Measurements from ENCODE around the gene PDIA6. TPM values are rescaled to one million over a fixed set of nuclear protein-coding genes. Genes with fewer than 3 reads are reported as not detected.
A peak's percentile ranks its signal among the peaks of the same experiment; 100 is the strongest.

PDIA6 gene
- total and polyA plus RNA-seq, 4 donors = 164 to 222 (median 168) TPM

- Histone ChIP-seq H3K4me3 (ENCODE audit: low read depth, low read length) (no peak overlapping the region), H3K4me1 (ENCODE audit: control insufficient read depth, insufficient read depth, low read length) (peaks cover 18% of the 10 kb centered on the region), H3K27ac (ENCODE audit: low read depth, low read length) (no peak overlapping the region), H3K9me3 (ENCODE audit: control insufficient read depth, insufficient read depth, low read length) (peaks cover 4% of the 10 kb centered on the region), H3K36me3 (ENCODE audit: control insufficient read depth, insufficient read depth, low read length) (no peaks in the 10 kb centered on the region), H3K27me3 (ENCODE audit: control insufficient read depth, insufficient read depth, low read length) (no peaks in the 10 kb centered on the region)
- DNase-seq (ENCODE audit: low read depth in 4 of 6, low spot score in 6 of 6) = no peak
- 82% methylated on average over 8 of the region's 13 CpGs for WGBS (ENCODE audit: insufficient coverage)
Measured at GRCh38 chr2:10846110-10846861, 33.7 kb upstream of the PDIA6 start.

GRCh38 chr2:10845640-10846039, 33.1 kb upstream of the PDIA6 start:
- Histone ChIP-seq H3K36me3 (ENCODE audit: control insufficient read depth, insufficient read depth, low read length) (no peaks in the 10 kb centered on the region), H3K27ac (ENCODE audit: low read depth, low read length) (no peak overlapping the region), H3K4me3 (ENCODE audit: low read depth, low read length) (no peak overlapping the region), H3K27me3 (ENCODE audit: control insufficient read depth, insufficient read depth, low read length) (no peaks in the 10 kb centered on the region), H3K4me1 (ENCODE audit: control insufficient read depth, insufficient read depth, low read length) (peaks cover 18% of the 10 kb centered on the region), H3K9me3 (ENCODE audit: control insufficient read depth, insufficient read depth, low read length) (peaks cover 8% of the 10 kb centered on the region)
- WGBS (ENCODE audit: insufficient coverage) = 90% methylated on average over 4 of the region's 4 CpGs
- DNase-seq (ENCODE audit: low read depth in 4 of 6, low spot score in 6 of 6) = no peak

DNA sequence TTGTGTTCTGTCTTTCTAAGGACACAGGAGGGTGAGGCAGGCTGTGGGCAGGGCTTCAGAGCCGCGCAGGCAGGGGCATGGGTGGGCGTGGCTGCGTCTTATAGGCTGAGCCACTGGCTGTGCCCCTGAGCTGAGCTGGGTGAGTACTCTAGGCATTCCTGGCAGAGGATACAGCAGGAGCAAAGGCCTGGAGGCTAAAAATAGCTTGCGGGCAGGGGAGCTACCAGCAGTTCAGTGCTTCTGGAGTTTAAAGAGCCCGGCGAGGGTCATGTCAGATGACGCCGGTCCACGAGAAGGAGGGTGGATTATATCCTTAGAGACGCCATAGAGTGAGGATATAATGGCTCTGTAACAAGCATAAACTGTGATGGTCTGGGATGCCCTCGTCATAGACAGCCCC, 31.5 kb upstream of the PDIA6 start:
- Histone ChIP-seq H3K9me3 (ENCODE audit: control insufficient read depth, insufficient read depth, low read length) (peaks cover 8% of the 10 kb centered on the region), H3K27me3 (ENCODE audit: control insufficient read depth, insufficient read depth, low read length) (no peaks in the 10 kb centered on the region), H3K36me3 (ENCODE audit: control insufficient read depth, insufficient read depth, low read length) (no peaks in the 10 kb centered on the region), H3K4me3 (ENCODE audit: low read depth, low read length) (no peak overlapping the region), H3K4me1 (ENCODE audit: control insufficient read depth, insufficient read depth, low read length) (peaks cover 18% of the 10 kb centered on the region), H3K27ac (ENCODE audit: low read depth, low read length) (no peak overlapping the region)
- peak in 2 of 6 donors; percentile 56 to 72 for DNase-seq (ENCODE audit: low read depth in 4 of 6, low spot score in 6 of 6)
- 12% methylated on average over 11 of the region's 12 CpGs for WGBS (ENCODE audit: insufficient coverage)

DNA sequence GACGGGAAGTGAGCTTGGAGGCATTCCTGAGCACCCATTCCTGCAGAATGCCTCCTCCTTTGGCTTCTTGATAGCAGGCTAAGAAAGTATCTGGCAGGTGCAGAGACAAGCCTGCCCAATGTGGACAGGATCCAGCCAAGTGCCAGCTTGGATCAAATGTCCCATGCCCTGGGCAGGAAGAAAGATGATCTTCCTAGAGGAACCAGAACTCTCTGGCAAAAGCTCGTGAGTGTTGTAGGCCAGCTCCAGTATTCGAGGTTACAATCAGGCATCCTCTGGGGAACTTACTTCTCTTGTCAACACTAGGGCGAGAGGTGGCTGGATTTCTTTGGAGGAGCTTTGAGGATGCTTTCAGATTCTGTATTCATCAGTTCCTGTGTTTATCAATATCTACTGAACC, 29.9 kb upstream of the PDIA6 start:
- 100% methylated on average over 1 of the region's 4 CpGs for WGBS (ENCODE audit: insufficient coverage)
- no peak for DNase-seq (ENCODE audit: low read depth in 4 of 6, low spot score in 6 of 6)
- Histone ChIP-seq H3K4me1 (ENCODE audit: control insufficient read depth, insufficient read depth, low read length) (peaks cover 17% of the 10 kb centered on the region), H3K27me3 (ENCODE audit: control insufficient read depth, insufficient read depth, low read length) (no peaks in the 10 kb centered on the region), H3K4me3 (ENCODE audit: low read depth, low read length) (no peak overlapping the region), H3K27ac (ENCODE audit: low read depth, low read length) (no peak overlapping the region), H3K36me3 (ENCODE audit: control insufficient read depth, insufficient read depth, low read length) (no peaks in the 10 kb centered on the region), H3K9me3 (ENCODE audit: control insufficient read depth, insufficient read depth, low read length) (peaks cover 8% of the 10 kb centered on the region)

- no peak overlapping the region for H3K4me3 ChIP-seq (ENCODE audit: low read depth, low read length)
- DNase-seq (ENCODE audit: low read depth in 4 of 6, low spot score in 6 of 6) = no peak
- no peak overlapping the region for H3K27ac ChIP-seq (ENCODE audit: low read depth, low read length)
- no peaks in the 10 kb centered on the region for H3K27me3 ChIP-seq (ENCODE audit: control insufficient read depth, insufficient read depth, low read length)
- H3K36me3 ChIP-seq (ENCODE audit: control insufficient read depth, insufficient read depth, low read length) = no peaks in the 10 kb centered on the region
- 54% methylated on average over 3 of the region's 3 CpGs for WGBS (ENCODE audit: insufficient coverage)
- peaks cover 8% of the 10 kb centered on the region for H3K9me3 ChIP-seq (ENCODE audit: control insufficient read depth, insufficient read depth, low read length)
- H3K4me1 ChIP-seq (ENCODE audit: control insufficient read depth, insufficient read depth, low read length) = peaks cover 20% of the 10 kb centered on the region
Measured at GRCh38 chr2:10841547-10842219, 29.1 kb upstream of the PDIA6 start.

- Histone ChIP-seq H3K9me3 (ENCODE audit: control insufficient read depth, insufficient read depth, low read length) (peaks cover 8% of the 10 kb centered on the region), H3K27me3 (ENCODE audit: control insufficient read depth, insufficient read depth, low read length) (peaks cover 2% of the 10 kb centered on the region), H3K27ac (ENCODE audit: low read depth, low read length) (no peak overlapping the region), H3K4me1 (ENCODE audit: control insufficient read depth, insufficient read depth, low read length) (peaks cover 37% of the 10 kb centered on the region), H3K4me3 (ENCODE audit: low read depth, low read length) (no peak overlapping the region), H3K36me3 (ENCODE audit: control insufficient read depth, insufficient read depth, low read length) (no peaks in the 10 kb centered on the region)
- peak in 1 of 6 donors; percentile 28 for DNase-seq (ENCODE audit: low read depth in 4 of 6, low spot score in 6 of 6)
- WGBS (ENCODE audit: insufficient coverage) = 58% methylated on average over 7 of the region's 8 CpGs
Measured at GRCh38 chr2:10839813-10840212, 27.2 kb upstream of the PDIA6 start.

GRCh38 chr2:10838734-10839133, 26.1 kb upstream of the PDIA6 start:
- 74% methylated on average over 2 of the region's 3 CpGs for WGBS (ENCODE audit: insufficient coverage)
- H3K27ac ChIP-seq (ENCODE audit: low read depth, low read length) = no peak overlapping the region
- H3K27me3 ChIP-seq (ENCODE audit: control insufficient read depth, insufficient read depth, low read length) = peaks cover 2% of the 10 kb centered on the region
- H3K4me1 ChIP-seq (ENCODE audit: control insufficient read depth, insufficient read depth, low read length) = peaks cover 38% of the 10 kb centered on the region
- H3K36me3 ChIP-seq (ENCODE audit: control insufficient read depth, insufficient read depth, low read length) = no peaks in the 10 kb centered on the region
- peak in 1 of 6 donors; percentile 70 for DNase-seq (ENCODE audit: low read depth in 4 of 6, low spot score in 6 of 6)
- no peak overlapping the region for H3K4me3 ChIP-seq (ENCODE audit: low read depth, low read length)
- peaks cover 8% of the 10 kb centered on the region for H3K9me3 ChIP-seq (ENCODE audit: control insufficient read depth, insufficient read depth, low read length)

DNA sequence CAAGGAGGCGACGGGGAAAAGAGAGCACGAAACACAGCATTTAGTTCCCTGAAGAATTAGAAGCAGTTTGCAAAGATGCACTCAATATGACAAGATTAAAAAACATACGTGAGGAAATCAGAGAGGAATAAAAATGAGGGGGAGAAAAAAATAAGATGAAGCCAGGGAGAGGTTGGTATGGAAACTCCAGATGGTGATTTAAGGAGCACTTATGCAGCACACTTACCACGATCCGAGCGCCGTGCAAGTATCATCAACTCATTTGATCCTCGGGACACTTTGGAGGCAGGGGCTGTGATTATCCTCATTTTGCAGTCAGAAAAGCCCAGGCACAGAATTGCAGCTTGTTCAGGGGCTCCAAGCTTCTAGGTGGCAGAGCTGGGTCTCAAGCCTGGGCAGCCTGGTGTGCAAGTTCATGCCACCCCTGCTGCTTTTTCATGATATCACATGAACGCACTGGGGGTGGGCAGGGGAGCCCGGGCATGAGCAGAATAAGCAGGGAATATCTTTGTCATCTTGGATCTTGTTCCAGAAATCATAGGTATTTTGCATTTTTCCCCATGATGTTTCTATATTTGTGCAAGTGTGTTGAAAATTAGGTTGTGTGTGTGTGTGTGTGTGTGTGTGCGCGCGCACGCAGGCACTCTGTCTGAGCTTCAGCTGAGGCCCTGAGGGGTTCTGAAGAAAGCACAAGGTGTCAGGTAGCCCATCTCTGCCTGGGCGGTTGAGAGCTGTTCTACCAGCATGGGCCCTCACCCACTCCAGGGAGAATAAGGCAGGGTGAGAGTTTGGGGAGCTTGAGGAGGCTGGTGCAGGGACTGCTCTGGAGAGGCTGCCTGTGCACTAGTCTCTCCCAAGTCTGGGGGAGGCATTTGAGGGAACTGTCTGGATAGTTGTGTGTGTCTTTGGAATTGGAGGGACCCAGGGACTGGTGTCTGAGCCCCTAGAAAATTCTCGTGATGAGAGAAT, 25.0 kb upstream of the PDIA6 start:
- peaks cover 49% of the 10 kb centered on the region for H3K4me1 ChIP-seq (ENCODE audit: control insufficient read depth, insufficient read depth, low read length)
- 40% methylated on average over 11 of the region's 17 CpGs for WGBS (ENCODE audit: insufficient coverage)
- no peak overlapping the region for H3K27ac ChIP-seq (ENCODE audit: low read depth, low read length)
- no peak overlapping the region for H3K4me3 ChIP-seq (ENCODE audit: low read depth, low read length)
- DNase-seq (ENCODE audit: low read depth in 4 of 6, low spot score in 6 of 6) = peak in 2 of 6 donors; percentile 59 to 65
- peaks cover 9% of the 10 kb centered on the region for H3K27me3 ChIP-seq (ENCODE audit: control insufficient read depth, insufficient read depth, low read length)
- H3K9me3 ChIP-seq (ENCODE audit: control insufficient read depth, insufficient read depth, low read length) = peaks cover 8% of the 10 kb centered on the region
- H3K36me3 ChIP-seq (ENCODE audit: control insufficient read depth, insufficient read depth, low read length) = no peaks in the 10 kb centered on the region

Data from spinal cord (tissue), 10 donors.